GM18520 (cell line): ENCODE results near the gene ZNF527.
A peak's percentile ranks its signal among the peaks of the same experiment; 100 is the strongest.
"Not testable (repeated sequence)": the region's sequence is repeated elsewhere in the genome, so short reads cannot be mapped to it uniquely, and the experiment has no call there.

Source experiments
- ATAC-seq: cut with Tn5 transposase; IDR thresholded peaks from one replicate; pipeline ENCODE4 v1.9.1; 2021; ENCODE audit not compliant: unreplicated experiment

The ZNF527 gene

DNA sequence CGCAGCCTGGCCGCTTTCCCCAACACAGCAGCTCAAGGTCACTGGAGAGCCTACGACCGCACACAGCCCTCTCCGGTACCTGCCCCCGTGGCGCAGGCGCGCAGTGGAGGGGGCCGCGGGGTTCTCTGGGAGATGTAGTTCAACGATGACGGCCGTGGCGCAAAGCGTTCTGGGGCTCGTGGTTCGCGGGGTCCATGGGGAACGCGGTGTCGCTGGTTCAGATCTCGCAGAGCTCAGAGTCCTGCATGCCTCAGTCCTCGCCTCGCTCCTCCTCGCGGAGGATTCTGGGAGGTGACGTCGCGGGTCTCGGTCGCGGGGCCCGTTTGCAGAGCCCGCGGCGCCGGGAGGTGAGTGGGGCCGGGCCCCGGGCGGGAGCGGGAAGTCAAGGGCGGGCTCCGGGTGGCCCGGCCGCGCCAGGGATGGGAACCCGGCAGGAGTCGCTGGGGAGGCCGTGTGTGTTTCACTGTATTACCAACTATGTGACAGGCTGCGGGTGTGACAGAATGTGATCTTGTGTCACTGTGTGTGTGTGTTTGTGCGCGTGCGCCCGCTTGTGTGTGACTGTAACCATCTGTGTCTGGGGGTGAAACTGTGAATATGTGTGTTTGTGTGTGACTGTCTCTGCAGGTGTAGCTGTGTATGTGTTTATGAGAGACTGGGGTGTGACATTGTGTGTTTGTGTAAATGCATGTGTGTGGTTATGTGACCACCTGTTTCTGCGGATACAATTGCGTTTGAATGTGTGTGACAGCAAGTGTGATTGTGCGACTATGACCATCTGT is at the start of gene ZNF527:
Gene ZNF527, plus strand, starts transcription at position 220 of the 782 bp plus-strand sequence. CDS start 3,100 bp downstream, outside the sequence.
- peak; percentile 91 for ATAC-seq

DNA sequence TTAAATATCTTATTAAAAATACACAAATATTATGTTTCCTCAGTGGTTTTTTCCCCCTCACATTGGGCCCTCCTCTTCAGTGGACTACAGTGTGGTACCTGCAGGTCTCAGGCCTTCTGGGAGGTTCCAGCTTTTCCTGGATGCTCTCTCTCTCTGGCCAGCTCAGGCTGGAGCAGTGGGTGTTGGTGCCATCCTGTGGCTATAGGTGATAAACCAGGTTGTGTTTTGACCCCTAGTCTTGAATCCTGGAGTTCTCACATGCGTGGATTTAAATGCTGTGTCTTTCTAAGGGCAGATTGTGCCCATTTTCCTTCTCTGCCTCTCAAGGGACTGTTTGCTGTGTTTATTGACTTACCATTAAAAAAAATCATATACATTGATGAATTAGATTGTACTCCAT is 41.2 kb upstream of the ZNF527 start:
- no peak for ATAC-seq

DNA sequence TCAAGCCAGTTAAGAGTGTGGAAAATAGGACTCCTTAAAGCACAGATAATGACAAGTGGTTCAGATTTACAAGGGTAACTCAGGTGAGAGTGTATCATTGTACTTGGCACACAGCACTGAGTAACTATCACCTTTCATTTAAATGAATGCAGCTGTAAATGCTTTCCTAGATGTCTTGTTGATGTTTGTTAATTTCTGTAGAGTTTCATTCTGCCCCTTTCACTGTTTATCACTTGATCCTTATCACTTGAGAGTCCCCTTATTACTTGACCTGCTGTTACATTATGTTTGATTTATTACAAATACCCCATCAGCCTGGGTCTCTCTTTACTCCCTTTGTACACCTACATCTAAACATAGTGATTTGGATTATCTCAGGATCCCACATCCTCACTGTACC is 38.1 kb upstream of the ZNF527 start:
- ATAC-seq = no peak

DNA sequence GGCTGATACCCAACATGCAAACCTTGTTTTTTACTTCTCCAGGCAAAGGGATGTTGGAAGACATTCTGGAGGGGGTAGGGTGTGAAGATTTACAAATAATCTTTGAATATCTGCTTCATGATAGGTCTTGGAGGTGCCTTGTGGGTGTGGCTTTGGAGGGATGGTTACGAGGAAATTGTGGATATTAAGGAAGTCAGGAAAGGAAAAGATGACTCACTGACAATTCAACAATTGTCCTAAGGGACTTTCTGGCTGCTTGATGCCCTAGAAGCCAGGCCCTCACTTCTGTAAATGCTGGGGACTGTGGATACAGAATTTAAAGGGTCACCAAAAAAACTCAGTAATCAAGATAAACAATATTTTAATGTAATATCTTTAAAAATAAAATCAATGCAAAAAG is 37.4 kb upstream of the ZNF527 start:
- no peak for ATAC-seq

DNA sequence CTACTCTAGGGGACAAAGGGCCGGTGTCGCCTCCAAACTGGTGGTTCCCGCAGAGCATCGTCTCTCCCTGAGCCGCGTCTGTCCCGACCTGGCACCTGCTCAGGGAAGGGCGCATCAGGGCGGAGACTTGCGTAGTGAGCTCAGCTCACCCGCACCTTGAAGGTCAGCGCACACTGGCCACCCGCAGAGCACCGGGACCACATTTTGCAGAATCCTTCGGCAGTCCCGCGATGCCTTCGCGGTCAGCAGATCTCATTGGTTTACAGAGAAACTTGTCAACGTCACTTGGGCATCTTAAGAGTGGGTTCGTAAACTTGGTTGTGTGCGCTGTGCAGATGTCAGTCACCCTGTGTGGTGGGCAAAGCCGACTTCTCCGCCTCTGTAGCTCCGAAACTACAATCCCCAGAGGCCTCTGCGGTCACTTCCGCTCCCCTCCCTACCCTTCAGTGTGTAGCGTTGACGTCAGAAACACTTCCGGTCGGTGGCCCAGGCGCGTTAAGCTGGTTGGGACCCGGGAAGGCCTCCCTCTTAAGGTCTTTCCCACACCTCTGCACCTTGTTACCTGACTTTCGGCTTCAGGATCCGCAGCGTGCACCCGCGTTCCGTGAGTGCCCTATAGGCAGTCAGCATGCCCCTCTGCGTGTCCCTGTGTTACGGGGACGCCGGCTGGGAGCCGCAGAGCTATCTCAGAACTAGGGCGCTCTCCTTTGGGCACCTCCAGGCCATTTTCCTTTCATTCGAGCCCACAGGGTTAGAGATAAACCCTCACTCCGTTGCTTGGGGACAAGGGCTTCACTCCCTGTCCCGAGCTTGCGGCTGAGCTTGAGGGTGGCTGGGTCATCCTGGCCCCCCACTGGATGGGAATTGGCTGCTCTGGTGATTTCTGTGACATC is 36.5 kb upstream of the ZNF527 start:
- peak; percentile 92 for ATAC-seq

DNA sequence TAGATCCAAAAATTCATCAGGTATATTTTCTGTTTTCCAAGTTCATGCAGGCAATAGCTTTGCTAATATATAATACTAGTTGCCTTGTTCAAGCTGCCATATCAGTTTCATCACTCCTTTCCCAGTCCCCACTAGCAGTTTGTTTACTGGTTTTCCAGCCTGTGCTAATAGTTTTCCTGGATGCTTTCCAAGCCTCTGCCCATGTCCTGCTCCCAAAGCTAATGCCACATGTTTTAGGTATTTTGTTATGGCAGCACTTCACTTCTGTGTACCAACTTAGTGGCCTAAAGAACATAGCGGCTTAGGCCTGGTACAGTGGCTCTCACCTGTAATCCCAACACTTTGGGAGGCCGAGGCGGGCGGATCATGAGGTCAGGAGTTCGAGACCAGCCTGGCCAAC is 28.1 kb upstream of the ZNF527 start:
- ATAC-seq = no peak

DNA sequence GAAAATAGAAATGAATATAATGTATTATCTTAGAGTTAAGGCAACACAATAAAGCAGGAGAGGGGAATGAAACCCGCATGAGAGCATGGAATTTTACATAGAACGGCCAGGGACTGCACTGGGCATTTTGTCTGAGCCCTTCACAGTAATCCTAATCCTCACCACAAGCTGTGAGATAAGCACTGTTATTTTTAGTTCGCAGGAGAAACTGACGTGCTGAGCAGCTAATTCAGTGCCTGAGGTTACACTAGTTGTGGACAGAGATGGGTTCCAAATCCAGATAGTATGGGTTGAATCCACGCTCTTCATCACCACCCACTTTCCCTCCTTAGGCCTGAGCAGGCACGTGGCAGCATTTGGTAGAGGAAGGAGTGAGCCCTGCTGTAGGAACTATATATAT is 24.8 kb upstream of the ZNF527 start:
- no peak for ATAC-seq

DNA sequence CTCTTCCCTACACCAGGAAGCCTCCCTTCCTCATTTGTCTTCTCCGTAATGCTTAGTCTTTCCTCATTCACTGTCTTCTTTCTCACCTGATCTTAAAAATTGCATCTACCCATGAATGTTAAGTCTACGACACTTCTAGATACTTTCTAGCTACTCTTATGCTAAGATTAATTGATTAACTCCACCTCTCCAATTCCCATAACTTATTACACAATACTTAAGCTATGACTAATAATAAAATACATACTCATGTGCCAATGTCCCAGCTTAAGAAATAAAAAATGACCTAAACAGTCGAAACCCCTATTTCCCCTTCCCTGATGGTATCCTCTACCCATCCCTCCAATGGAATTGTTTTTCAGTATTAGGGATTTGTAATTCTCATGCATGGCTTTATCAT is 22.8 kb upstream of the ZNF527 start:
- ATAC-seq = no peak

DNA sequence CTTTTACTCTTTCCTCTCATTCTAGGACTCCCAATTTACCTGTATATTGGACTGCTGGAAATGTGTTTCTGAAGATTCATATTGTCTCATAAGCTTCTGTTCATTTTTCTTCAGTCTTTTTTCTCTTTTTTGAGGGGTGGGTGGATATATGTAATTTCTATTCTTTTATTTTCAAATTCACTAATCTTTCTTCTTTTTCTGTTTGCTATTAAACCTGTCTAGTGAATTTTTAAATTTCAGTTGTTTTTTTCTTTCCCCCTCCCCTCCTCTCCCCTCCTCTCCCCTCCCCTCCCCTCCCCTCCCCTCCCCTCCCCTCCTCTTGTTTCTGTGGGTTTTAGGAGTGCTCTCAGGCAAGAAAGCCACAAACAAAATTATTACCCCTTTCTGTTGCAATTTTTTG is 16.9 kb upstream of the ZNF527 start:
- no peak for ATAC-seq

DNA sequence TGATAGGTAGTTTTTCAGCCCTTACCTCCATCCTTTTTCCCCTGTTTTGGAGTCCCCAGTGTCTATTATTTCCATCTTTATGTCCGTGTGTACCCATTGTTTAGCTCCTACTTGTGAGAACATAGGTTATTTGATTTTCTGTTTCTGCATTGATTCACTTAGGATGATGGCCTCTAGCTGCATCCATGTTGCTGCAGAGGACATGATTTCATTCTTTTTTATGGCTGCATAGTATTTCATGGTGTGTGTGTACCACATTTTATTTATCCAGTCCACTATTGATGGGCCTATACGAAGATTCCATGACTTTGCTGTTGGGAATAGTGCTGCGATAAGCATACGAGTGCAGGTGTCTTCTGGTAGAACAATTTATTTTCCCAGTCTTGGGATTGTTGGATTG is 15.0 kb upstream of the ZNF527 start:
- no peak for ATAC-seq

DNA sequence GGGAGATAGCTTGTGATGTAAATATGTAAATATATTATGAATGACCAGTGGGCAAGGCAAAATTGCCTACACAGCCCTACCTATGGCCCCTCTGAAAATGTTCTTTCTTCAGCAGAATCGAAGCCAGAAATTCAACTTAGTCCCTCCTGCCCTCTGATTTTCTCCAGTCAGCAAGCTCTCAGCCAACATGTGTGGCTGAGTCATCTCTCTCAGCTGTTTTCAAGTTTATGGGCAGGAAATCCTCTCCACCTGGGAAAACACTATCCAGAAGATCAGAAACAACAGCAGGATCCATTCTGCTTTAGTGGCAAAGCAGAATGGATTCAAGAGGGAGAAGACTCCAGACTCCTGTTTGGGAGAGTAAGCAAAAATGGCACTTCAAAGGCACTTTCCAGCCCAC is 8.9 kb upstream of the ZNF527 start:
- ATAC-seq = no peak

DNA sequence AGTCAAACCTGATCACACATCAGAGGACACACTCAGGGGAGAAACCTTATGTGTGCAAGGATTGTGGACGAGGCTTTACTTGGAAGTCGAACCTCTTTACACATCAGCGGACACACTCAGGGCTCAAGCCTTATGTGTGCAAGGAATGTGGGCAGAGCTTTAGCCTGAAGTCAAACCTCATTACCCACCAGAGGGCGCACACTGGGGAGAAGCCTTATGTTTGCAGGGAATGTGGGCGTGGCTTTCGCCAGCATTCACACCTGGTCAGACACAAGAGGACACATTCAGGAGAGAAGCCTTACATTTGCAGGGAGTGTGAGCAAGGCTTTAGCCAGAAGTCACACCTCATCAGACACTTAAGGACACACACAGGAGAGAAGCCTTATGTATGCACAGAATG is 8.2 kb upstream of the ZNF527 start:
- ATAC-seq = no peak

DNA sequence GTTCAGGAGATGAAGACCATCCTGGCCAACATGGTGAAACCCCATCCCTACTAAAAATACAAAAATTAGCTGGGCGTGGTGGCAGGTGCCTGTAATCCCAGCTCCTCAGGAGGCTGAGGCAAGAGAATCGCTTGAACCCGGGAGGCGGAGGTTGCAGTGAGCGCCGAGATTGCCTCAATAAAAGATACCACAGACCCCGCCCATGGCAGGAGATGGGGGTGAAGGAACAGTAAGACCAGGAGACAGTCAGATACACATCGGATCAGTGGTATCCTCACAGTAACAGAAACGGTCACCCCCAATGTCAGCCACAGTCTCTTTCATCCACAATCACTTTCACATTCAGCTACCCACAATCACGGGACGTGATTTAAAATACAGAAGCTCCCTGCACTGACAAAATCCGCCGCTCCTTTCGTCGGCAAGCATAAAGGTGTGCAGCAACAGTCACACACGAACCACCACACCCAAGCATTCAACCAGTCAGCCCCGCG is 466 bp upstream of the ZNF527 start:
- peak; percentile 14 for ATAC-seq

DNA sequence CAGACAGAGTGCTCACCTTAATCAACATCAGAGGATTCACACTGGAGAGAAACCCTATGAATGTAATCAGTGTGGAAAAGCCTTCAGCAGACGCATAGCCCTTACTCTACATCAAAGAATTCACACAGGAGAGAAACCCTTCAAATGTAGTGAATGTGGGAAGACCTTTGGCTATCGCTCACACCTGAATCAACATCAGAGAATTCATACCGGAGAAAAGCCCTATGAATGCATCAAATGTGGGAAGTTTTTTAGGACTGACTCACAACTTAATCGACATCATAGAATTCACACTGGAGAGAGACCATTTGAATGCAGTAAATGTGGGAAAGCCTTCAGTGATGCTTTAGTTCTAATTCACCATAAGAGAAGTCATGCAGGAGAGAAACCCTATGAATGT is 18.3 kb downstream of the ZNF527 start:
- no peak for ATAC-seq

DNA sequence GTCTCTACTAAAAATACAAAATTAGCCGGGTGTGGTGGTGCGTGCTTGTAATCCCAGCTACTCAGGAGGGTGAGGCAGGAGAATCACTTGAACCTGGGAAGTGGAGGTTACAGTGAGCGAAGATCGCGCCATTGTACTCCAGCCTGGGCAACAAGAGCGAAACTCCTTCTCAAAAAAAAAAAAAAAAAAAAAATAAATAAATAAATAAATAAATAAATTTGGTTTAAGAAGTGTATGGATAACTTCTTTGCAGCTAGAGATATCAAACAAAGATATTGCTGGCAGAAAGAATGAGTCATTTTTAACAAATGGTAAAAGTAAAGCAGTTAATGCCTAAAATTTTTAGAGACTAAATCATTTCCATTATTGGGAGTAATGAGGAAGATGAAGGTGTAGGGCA is 20.5 kb downstream of the ZNF527 start:
- ATAC-seq = not testable (repeated sequence)

DNA sequence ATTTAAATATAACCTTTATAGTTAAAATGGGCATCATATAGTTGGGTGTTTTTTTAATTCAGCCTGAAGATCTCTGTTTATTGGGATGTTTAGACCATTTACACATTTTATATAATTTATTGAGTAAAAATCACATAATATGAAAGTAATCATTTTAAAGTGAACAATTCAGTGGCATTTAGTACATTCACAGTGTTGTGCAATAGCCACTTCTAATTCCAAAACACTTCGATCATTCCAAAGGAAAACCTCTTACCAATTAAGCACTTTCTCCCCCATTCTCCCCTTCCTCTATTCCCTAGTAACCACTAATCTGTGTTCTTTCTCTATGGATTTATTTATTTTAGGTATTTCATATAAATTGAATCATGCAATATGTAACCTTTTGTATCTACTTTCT is 30.2 kb downstream of the ZNF527 start:
- ATAC-seq = no peak

DNA sequence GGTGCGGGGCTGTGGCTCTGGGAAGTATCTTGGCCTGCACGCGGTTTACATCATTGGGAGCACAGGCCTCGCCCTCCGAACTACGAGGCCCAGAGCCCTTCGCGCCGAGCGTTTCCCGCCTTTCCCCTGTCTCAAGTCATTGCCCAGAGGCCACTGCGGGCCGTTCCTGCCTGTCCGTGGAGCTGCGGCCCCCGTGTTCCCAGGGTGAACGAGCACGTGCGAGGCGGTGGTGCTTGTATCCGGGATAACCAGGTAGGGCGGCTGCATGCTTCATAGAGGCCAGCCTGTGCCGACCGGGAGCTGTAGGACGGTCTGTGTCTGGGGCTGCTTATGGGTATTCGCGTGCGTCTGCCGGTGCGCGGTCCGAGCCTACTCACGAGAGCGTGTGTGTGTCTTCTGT is 32.5 kb downstream of the ZNF527 start:
- no peak for ATAC-seq

DNA sequence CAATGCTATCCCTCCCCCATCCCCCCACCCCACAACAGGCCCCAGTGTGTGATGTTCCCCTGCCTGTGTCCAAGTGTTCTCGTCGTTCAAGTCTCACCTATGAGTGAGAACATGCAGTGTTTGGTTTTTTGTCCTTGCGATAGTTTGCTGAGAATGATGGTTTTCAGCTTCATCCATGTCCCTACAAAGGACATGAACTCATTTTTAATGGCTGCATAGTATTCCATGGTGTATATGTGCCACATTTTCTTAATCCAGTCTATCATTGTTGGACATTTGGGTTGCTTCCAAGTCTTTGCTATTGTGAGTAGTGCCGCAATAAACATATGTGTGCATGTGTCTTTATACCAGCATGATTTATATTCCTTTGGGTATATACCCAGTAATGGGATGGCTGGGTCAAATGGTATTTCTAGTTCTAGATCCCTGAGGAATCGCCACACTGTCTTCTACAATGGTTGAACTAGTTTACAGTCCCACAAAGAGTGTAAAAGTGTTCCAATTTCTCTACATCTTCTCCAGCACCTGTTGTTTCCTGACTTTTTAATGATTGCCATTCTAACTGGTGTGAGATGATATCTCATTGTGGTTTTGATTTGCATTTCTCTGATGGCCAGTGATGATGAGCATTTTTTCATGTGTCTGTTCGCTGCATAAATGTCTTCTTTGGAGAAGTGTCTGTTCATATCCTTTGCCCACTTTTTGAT is 35.4 kb downstream of the ZNF527 start:
- not testable (repeated sequence) for ATAC-seq

DNA sequence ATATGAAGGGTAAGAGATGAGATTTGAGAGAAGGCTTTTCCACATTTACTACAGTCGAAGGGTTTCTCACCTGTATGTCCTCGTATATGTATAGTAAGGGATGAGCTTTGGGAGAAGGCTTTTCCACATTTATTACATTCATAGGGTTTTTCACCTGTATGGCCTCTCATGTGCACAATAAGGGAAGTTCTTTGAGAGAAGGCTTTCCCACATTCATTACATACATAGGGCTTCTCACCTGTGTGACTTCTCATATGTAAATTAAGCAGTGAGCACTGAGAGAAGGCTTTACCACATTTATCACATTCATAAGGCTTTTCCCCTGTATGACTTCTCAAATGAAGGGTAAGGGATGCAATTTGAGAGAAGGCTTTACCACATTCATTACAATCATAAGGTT is 41.8 kb downstream of the ZNF527 start:
- ATAC-seq = no peak

DNA sequence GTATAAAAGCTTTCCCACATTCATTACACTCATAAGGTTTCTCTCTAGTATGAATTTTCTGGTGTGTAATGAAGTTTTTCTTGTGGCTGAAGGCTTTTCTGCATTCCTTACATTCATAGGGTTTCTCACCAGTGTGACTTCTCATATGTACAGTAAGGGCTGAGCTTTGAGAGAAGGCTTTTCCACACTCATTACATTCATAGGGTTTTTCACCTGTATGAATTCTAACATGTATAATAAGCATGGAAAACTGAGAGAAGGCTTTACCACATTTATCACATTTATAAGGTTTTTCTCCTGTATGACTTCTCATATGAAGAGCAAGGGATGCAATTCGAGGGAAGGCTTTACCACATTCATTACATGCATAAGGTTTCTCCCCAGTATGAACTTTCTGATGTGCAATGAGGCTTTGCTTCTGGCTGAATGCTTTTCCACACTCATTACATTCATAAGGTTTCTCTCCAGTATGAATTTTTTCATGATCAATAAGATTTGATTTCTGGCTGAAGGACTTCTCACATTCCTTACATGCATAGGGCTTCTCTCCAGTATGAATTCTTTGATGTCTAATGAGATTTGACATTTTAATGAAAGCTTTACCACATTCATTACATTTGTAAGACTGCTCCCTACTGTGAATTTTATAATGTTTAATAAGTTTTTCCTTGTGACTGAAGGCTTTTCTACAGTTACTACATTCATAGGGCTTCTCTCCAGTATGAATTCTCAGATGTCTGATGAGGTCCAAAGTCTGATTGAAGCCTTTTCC is 42.6 kb downstream of the ZNF527 start:
- no peak for ATAC-seq
